Epithelial cell of proximal tubule (primary cell): ENCODE results near the gene NT5DC1. TPM values are rescaled to one million over a fixed set of nuclear protein-coding genes. Genes with fewer than 3 reads are reported as not detected.

ENCODE experiments used
- DNase-seq: peaks from one replicate; pipeline ENCODE4 v3.0.0-alpha.2; 2011; ENCODE audit warnings: low read depth
- H3K4me3 ChIP-seq: 2 replicates; pipeline ENCODE4 v1.5.1; 2011; ENCODE audit warnings: low read depth, mild to moderate bottlenecking, low read length
- total RNA-seq: library from RNA; depleted of rRNA; stranded (reverse); fragments of >200 nt; gene quantifications from 2 replicates; pipeline ENCODE4 v1.2.3, GENCODE V29; 2015
- TF ChIP-seq, protein P1 (sequence below): conservative IDR thresholded peaks from 2 replicates; pipeline ENCODE4 v1.5.1; 2012; ENCODE audit warnings: low read depth, mild to moderate bottlenecking, low read length

NT5DC1 gene
- total RNA-seq, 1 donor from 2014 or later = 23.5 TPM

DNA sequence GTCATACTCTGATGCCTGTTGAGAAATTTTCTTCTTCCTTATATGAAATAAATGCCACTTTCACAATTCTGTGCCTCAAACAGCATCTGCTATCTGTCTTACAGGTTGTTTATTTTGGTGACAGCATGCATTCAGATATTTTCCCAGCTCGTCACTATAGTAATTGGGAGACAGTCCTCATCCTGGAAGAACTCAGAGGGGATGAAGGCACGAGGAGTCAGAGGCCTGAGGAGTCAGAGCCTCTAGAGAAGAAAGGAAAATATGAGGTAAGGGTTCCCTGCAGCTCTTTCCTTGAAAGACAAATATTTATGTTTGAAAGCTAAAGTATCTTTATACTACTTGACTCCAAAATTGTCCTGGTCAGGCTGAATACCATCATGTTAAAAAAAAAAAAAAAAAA is 137.4 kb downstream of the NT5DC1 start:
- no peak overlapping the region for H3K4me3 ChIP-seq
- TF ChIP-seq, protein P1, sequence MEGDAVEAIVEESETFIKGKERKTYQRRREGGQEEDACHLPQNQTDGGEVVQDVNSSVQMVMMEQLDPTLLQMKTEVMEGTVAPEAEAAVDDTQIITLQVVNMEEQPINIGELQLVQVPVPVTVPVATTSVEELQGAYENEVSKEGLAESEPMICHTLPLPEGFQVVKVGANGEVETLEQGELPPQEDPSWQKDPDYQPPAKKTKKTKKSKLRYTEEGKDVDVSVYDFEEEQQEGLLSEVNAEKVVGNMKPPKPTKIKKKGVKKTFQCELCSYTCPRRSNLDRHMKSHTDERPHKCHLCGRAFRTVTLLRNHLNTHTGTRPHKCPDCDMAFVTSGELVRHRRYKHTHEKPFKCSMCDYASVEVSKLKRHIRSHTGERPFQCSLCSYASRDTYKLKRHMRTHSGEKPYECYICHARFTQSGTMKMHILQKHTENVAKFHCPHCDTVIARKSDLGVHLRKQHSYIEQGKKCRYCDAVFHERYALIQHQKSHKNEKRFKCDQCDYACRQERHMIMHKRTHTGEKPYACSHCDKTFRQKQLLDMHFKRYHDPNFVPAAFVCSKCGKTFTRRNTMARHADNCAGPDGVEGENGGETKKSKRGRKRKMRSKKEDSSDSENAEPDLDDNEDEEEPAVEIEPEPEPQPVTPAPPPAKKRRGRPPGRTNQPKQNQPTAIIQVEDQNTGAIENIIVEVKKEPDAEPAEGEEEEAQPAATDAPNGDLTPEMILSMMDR = no peak
- DNase-seq = no peak

GRCh38 chr6:116239256-116239655 is 138.6 kb downstream of the NT5DC1 start:
- H3K4me3 ChIP-seq = no peak overlapping the region
- DNase-seq = no peak
- TF ChIP-seq, protein P1 = no peak

- TF ChIP-seq, protein P1 = no peak
- H3K4me3 ChIP-seq = no peak overlapping the region
- no peak for DNase-seq
Measured at GRCh38 chr6:116239856-116240255, 139.2 kb downstream of the NT5DC1 start.

- H3K4me3 ChIP-seq = no peak overlapping the region
- no peak for DNase-seq
- TF ChIP-seq, protein P1 = no peak
Measured at GRCh38 chr6:116244284-116244683, 143.6 kb downstream of the NT5DC1 start.

DNA sequence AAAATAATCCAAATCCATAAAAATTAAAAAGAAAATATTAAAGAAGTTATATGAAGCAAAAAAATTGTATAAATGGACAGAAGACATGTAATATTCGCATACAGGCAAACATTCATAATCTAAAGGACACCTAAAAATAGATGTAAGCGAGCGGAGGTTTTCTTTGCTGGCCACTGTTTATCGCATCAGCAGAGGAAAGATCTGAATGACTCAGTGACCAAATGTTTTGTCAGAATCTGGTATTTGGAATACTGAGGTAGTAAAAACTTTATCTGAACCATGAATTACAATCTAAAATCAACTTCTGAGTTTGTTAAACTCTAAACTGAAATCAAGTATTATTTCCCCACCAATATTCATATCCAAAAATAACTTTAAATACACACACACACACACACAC is 145.4 kb downstream of the NT5DC1 start:
- DNase-seq = no peak
- TF ChIP-seq, protein P1 = no peak
- no peak overlapping the region for H3K4me3 ChIP-seq

DNA sequence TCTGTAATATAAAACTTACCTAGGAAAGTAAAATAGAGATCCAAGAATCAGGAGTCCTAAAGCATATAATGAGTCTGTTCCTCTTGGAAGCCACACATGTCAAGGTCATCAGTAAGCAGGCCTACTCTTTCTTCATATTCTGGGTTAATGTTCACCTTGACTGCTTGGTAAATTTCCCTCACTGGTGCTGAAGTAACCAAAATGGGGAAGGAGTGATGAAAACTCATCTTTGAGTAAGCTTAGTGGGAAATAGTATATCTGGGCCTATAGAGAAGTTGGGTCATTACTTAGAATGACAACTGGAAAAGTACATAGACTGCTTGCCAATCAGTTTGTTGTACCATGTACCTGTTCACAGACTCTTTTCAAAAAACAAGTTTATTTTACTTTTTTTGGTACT is 146.6 kb downstream of the NT5DC1 start:
- TF ChIP-seq, protein P1 = no peak
- H3K4me3 ChIP-seq = no peak overlapping the region
- no peak for DNase-seq

GRCh38 chr6:116248577-116248976 is 147.9 kb downstream of the NT5DC1 start:
- TF ChIP-seq, protein P1 = no peak
- H3K4me3 ChIP-seq = no peak overlapping the region
- no peak for DNase-seq
